UCSD-AML1 (cell line): Measurements from ENCODE around the gene NLRC4.
"Not testable (repeated sequence)": the region's sequence is repeated elsewhere in the genome, so short reads cannot be mapped to it uniquely, and the experiment has no call there.

Experiments
- DNase-seq: peaks from one replicate; lab custom pipeline; 2025; ENCODE audit not compliant: unreplicated experiment; lab: John Stamatoyannopoulos, UW

The NLRC4 gene

DNA sequence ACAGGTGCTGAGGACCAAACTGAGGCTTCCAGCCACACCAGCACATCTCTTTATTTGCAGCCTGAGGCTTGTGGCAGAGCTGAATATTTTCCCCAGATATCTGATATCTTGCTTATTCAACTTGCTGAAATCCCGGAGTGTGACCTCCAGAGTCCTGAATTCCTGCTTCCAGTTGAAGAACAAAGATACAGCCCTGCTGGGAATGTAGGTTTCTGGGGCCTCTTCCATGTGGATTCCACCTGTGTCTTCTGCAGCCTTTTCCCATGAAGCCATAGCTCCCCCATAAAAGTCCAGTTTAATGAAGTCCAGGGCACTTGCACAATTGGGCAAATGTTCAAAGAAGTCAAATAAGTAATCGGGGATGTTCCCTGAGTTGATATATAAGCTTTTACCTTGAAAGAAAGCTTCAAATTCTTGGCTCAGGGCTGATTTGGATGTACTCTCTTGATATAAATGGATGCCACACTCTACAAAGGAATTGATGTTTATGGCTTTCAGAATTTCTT, 14.9 kb downstream of the NLRC4 start:
- DNase-seq, result no peak

- DNase-seq, result no peak
These were observed 16.4 kb downstream of the NLRC4 start for GRCh38 chr2:32248299-32248698.

DNA sequence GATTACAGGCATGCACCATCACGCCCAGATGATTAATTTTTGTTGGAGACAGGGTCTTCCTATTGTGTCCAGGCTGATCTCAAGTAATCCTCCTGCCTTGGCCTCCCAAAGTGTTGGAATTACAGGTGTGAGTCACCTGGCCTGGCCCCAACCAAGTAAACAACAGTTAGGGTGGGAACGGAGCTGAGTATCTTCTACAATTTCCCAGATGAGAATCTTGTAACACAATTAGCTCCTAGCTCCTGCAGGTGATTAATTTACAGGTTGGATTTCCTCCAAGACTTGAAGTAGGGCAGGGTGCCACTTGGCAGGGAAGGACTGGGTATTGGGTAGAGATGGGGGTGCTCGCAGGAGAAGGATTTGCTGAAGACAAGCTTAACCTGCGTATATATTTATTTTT, 17.8 kb downstream of the NLRC4 start:
- no peak for DNase-seq

DNA sequence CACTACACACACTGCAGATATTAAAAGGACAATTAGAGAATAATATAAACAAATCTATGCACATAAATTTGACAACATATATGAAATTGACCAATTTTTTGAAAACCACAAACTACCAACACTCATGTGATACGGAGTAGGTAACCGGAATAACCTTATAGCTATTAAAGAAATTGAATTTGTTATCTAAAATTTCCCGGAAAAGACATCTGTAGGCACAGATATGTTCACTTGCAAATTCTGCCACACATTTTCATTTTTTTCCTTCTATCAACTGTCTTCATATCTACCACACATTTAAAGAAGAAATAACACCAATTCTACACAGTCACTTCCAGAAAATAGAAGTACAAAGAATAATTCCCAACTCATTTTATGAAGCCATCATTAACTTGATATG, 22.4 kb downstream of the NLRC4 start:
- no peak for DNase-seq

DNA sequence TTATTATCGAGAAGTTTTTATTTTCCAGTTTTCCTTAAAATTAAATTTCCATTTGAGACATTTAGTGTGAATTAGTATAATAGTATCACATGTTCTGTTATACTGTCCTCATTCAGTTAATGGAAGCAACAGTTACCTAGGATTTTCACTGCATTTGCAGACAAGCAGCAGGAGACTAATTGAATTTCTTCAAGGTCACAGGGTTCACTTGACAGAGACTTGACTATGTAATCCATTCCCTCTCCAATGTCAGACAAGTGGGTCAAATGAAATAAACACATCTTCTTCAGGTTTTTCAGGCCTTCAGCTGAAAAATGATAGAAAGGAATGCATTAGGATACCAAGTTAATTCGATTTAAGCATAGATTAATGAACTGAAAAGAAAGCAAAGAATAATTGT, 26.7 kb downstream of the NLRC4 start:
- DNase-seq, result no peak

DNA sequence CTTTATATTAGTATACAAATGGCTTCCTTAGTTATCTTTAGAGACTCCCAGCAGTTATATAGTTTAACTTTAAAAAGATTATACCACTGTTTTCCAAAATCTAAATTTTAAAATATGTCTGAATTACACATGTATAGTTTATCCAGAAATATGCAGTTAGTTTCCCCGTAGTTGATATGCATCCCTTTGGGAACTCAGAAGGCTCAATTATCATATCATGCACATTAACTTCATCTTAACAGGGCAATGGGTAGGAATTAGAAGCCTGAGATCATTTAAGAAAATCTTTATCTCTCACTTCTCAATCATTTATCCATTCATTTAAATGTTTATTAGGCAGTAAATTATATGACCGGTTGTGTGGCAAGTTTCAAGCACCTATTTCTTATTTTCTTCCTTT, 27.2 kb downstream of the NLRC4 start:
- DNase-seq, result no peak

- DNase-seq, result no peak
These were observed 29.4 kb downstream of the NLRC4 start for GRCh38 chr2:32235315-32235714.

DNA sequence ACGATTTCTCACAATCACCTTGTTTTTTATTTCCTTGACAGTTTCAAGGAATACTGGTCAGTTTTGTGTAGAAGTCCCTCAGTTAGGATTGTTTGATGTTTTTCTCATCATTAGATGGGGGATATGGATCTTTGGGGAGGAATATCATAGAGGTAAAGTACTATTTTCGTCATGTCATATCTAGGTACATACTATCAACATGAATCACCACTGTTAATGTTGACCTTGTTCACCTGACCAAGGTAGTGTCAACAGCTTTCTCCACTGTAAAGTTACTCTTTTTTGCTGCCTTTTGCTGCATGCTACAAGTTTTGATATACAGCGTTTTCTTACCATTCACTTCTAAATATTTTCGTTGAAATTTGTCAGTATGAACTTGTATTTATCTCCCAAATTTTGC, 32.7 kb downstream of the NLRC4 start:
- DNase-seq, result no peak

DNA sequence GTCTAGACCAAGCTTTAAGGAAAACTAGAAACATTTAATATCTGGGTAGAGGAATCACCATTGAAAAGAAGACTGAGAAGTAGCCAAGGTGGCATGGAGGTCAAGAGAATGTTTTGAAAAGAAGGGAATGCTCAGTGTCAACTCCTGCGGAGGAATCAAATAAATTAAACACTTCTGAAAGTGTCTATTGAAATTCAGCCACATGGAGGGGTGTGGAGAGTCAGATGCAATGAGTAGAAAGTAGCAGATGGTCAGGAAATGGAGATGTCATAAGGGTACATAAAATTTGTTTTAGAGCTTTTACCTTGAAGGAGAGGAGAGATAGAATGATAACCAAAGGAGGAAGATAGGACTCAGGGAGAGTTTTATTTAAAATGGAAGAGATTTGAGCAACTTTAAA, 35.1 kb downstream of the NLRC4 start:
- no peak for DNase-seq

GRCh38 chr2:32228181-32228580, 36.5 kb downstream of the NLRC4 start:
- DNase-seq, result no peak

- DNase-seq, result no peak
These were observed 37.2 kb downstream of the NLRC4 start for GRCh38 chr2:32227492-32227891.

- DNase-seq, result no peak
These were observed 41.7 kb downstream of the NLRC4 start for GRCh38 chr2:32222966-32223365.

GRCh38 chr2:32220445-32220844, 44.2 kb downstream of the NLRC4 start:
- DNase-seq, result no peak

- no peak for DNase-seq
These were observed 52.4 kb downstream of the NLRC4 start for GRCh38 chr2:32212295-32212694.

- no peak for DNase-seq
These were observed 53.8 kb downstream of the NLRC4 start for GRCh38 chr2:32210767-32211408.

- not testable (repeated sequence) for DNase-seq
These were observed 61.3 kb downstream of the NLRC4 start for GRCh38 chr2:32203428-32203827.

DNA sequence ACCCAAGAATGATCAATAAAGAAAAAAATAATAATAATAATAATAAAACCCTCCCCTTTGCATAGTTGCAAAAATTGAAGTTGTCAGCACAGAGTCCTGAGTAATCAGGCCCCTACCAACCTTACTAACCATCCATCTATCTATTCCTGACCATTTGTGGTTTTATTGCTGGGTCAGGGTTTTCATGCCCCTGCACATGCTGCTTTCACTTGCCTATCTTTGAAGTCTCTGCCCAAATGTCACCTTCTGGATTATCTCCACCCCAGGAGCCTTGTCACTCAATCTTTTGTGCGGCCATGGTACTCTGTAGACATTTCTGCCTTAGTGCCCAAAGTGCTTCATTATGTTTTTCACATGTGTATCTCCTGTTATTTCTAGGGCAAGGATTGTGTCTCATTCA, 63.9 kb downstream of the NLRC4 start:
- DNase-seq, result no peak

- DNase-seq, result no peak
These were observed 72.3 kb downstream of the NLRC4 start for GRCh38 chr2:32192418-32192817.

DNA sequence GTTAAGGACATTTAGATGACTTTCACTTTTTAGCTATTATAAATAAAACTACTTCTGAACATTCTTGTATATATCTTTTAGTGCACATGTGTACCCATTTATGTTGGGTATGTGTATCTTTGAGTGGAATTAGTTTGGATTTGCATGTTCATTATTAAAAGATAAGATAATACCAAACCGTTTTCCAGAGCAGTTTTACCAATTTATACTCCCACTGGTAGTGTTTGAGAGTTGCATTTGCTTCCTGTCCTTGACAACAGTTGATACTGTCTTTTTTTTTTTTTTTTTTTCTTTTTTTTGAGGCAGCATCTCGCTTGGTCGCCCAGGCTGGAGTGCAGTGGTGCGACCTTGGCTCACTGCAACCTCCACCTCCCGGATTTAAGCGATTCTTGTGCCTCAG, 75.7 kb downstream of the NLRC4 start:
- DNase-seq, result no peak

GRCh38 chr2:32182667-32183066, 82.0 kb downstream of the NLRC4 start:
- DNase-seq, result no peak
